Measurements from ENCODE around the gene SLC44A3. TPM values are rescaled to one million over a fixed set of nuclear protein-coding genes. Genes with fewer than 3 reads are reported as not detected.

The SLC44A3 gene
- polyA plus RNA-seq, 4 donors, result 67.0 to 121 (median 83.1) TPM

DNA sequence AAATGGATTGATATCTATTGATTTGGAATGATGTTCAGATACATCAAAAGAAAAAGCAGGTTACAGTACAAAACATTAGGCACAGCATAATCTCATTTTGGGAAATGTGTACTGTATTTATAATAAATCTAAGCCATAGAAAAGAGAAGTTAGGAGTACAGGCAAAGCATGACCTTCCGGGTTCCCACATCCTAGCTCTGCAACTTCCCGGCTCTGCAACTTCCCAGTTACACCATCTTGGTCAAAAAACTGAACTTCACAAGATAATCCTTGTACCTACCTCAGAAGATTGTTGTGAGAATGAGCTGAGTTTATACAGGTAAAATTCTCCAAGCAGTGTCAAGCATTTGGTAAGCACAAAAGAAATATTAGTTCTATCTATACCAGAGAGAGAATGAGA, 21.7 kb upstream of the SLC44A3 start:
- DNase-seq (ENCODE audit: low read depth in 4 of 4, low spot score in 3 of 4), result no peak

- no peak for DNase-seq (ENCODE audit: low read depth in 4 of 4, low spot score in 3 of 4)
These were observed 21.0 kb upstream of the SLC44A3 start for GRCh38 chr1:94799206-94799605.

GRCh38 chr1:94801919-94802546, 18.1 kb upstream of the SLC44A3 start:
- DNase-seq (ENCODE audit: low read depth in 4 of 4, low spot score in 3 of 4), result no peak

- no peak for DNase-seq (ENCODE audit: low read depth in 4 of 4, low spot score in 3 of 4)
These were observed 17.1 kb upstream of the SLC44A3 start for GRCh38 chr1:94803106-94803505.

- no peak for DNase-seq (ENCODE audit: low read depth in 4 of 4, low spot score in 3 of 4)
These were observed 16.4 kb upstream of the SLC44A3 start for GRCh38 chr1:94803517-94804441.

- no peak for DNase-seq (ENCODE audit: low read depth in 4 of 4, low spot score in 3 of 4)
These were observed 15.7 kb upstream of the SLC44A3 start for GRCh38 chr1:94804442-94804837.

DNA sequence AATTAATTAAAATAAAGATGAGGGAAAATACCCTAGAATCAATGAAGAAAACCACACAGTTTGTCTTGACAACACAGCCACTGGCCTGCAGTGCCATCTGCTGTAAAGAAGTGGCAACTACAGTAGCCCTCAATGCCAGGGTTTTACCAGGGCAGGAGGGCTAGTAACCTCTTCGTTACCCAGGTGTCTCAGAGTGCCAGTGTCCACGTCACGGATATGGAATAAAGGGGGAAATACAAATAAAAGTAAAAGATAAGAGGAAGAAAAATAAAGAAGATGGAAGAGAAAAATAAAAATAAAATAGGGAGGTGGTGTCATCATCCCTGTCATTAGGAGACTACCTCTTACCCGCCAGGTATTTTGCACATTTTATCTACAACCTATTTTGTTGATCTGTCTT, 14.2 kb upstream of the SLC44A3 start:
- no peak for DNase-seq (ENCODE audit: low read depth in 4 of 4, low spot score in 3 of 4)

GRCh38 chr1:94806441-94806871, 13.7 kb upstream of the SLC44A3 start:
- no peak for DNase-seq (ENCODE audit: low read depth in 4 of 4, low spot score in 3 of 4)

DNA sequence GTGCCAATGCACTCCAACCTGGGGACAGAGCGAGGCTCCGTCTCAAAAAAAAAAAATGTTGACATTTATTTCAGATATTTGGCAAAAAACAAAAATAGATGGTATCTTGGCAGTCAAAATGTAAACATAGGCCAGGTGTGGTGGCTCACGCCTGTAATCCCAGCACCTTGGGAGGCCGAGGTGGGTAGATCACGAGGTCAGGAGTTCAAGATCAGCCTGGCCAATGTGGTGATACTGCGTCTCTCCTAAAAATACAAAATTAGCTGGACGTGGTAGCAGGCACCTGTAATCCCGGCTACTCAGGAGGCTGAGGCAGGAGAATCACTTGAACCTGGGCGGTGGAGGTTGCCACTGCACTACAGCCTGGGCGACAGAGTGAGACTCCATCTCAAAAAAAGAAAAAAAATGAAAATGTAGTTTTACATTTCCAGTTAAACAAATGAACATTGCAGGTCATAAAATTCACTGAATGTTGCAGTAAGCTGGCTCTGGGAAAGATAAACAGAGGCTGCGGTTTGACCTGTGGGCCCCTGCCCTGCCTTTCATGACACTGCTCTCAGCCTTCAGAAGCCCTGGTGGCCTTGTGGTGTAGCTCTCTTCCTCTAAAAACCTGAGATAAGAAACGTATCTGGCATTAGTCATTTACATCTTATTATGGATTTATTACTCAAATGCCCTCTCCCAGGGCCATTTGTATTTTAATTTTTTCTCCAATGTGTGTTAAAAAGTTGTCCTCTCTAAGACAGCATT, 12.2 kb upstream of the SLC44A3 start:
- DNase-seq (ENCODE audit: low read depth in 4 of 4, low spot score in 3 of 4), result no peak

GRCh38 chr1:94808669-94809068, 11.5 kb upstream of the SLC44A3 start:
- DNase-seq (ENCODE audit: low read depth in 4 of 4, low spot score in 3 of 4), result no peak

GRCh38 chr1:94812985-94813384, 7.2 kb upstream of the SLC44A3 start:
- no peak for DNase-seq (ENCODE audit: low read depth in 4 of 4, low spot score in 3 of 4)

DNA sequence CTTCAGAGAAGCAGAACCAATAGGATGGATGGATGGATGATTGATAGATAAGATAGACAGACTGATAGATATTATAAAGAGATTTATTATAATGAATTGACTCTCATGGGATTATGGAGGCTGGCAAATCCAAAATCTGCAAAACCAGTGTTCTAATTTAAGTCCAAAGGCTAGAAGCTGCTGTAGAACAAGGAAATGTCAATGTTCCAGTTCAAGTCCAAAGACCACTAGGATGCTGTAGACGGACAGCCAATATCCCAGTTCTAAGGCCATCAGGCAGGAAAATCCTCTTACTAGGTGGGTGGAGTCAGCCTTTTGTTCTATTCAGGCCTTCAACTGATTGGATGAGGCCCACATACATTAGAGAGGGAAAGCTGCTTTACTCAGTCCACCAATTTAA, 4.1 kb upstream of the SLC44A3 start:
- DNase-seq (ENCODE audit: low read depth in 4 of 4, low spot score in 3 of 4), result no peak

DNA sequence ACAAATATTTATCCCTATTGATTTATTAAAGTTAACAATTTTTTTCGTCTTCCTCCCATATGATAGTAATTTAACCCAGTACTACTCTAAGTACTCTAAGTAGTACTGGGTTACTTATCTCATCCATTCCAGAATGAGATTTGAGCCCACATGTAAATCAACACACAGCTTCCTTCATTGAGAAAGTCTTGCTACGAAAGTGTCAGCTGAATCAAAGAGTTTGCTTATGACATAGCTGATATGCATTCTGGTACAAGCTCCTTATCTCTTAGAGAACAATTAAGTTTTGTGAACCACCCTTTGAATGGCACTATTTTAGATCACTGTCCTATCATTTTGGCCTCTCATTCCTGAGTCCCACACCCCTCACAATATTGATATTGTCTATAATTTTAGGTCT, 2.4 kb upstream of the SLC44A3 start:
- no peak for DNase-seq (ENCODE audit: low read depth in 4 of 4, low spot score in 3 of 4)

GRCh38 chr1:94819238-94819944, 766 bp upstream of the SLC44A3 start:
- DNase-seq (ENCODE audit: low read depth in 4 of 4, low spot score in 3 of 4), result no peak

DNA sequence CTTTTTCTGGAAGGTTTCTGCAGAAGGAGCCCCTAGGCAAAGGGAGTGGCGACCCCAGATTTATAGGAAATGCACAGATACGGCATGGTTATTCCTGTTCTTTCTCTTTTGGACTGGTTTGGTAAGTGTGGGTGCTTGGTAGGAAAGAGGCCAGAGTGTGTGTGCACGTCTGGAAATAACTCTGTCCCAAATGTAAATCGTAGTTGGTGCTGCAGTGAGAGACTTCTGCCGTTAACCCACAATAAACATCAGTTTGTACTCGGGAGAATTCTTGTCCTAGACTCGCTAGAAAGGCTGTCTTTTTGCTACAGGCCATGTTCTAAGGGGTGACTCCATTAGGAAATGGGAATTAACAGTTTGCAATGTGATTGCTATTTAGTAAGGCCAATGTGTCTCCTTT, 779 bp downstream of the SLC44A3 start:
- no peak for DNase-seq (ENCODE audit: low read depth in 4 of 4, low spot score in 3 of 4)

GRCh38 chr1:94821636-94822305, 1.6 kb downstream of the SLC44A3 start:
- DNase-seq (ENCODE audit: low read depth in 4 of 4, low spot score in 3 of 4), result no peak

DNA sequence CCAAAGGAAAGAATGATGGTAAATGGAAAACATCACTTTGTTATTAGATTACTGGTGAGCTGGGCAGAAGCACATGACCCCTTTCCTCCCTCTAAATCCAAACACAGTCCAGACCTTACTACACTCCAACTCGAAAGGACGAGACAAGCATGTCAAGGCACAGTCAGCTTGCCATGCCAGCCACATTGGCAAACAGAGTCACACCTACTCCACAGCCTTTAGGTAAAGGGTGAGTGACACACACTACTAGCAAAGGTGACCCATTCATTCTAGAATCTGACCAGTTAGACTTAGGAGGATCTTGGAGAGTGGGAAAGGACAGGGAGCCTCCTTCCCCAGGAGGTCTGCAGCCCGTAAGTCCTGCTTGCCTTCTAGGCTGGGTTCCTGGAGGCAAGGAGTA, 3.0 kb downstream of the SLC44A3 start:
- no peak for DNase-seq (ENCODE audit: low read depth in 4 of 4, low spot score in 3 of 4)

DNA sequence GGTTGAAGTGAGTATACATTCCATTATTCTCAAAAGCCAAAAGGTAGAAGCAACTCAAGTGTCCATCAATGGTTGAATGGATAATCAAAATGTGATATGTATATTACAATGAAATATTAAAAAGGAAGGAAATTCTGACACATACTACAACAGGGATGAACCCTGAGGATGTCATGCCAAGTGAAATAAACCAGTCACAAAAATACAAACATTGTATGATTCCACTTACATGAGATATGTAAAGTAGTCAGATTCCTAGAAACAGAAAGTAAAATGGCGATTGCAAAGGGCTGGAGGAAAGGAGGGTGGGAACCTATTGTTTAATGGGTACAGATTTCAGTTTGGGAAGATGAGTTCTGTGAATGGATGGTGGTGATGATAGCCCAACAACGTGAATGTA, 5.8 kb downstream of the SLC44A3 start:
- no peak for DNase-seq (ENCODE audit: low read depth in 4 of 4, low spot score in 3 of 4)

DNA sequence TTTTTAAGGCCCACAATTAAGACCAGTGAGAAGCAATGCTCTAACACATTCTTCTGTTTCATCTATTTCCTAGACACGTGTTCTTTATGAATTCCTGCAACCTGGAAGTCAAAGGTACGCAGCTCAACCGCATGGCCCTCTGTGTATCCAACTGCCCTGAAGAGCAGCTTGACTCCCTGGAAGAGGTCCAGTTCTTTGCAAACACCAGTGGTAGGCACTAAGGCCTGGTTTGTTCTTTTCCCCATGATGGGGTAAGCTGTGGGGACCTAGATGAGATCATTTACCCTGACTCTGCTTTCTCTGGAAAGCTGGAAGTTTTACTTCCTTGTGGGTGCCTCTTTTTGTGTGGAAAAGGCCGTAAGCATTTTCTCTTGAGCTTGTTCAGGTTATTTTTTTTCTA, 7.3 kb downstream of the SLC44A3 start:
- no peak for DNase-seq (ENCODE audit: low read depth in 4 of 4, low spot score in 3 of 4)

GRCh38 chr1:94828251-94828650, 8.1 kb downstream of the SLC44A3 start:
- no peak for DNase-seq (ENCODE audit: low read depth in 4 of 4, low spot score in 3 of 4)

Data from right renal pelvis (tissue), 4 donors.